Calu3 (cell line): ENCODE data around the gene KIAA1755. TPM values are rescaled to one million over a fixed set of nuclear protein-coding genes. Genes with fewer than 3 reads are reported as not detected.

ENCODE experiments used
- BruUV-seq: library from RNA; stranded (reverse); fragments of 400-500 nt; replicated peaks from 2 replicates; lab custom pipeline; 2021; lab: Mats Ljungman, UMichigan
- CTCF ChIA-PET: fragments of 300-600 bp; sonication (Branson Sonifier 250); formaldehyde crosslinking; loops from one replicate; lab custom pipeline; 2022; ENCODE audit warnings: antibody characterized with exemption; lab: Charles Lee
- DNase-seq: peaks from one replicate; pipeline ENCODE4 v3.0.0; 2022
- H3K27ac Mint-ChIP-seq: one replicate; pipeline ENCODE4 v1.8.0; 2022; ENCODE audit warnings: mixed read lengths; ENCODE audit not compliant: unreplicated experiment
- H3K27me3 Mint-ChIP-seq: one replicate; pipeline ENCODE4 v1.8.0; 2022; ENCODE audit warnings: mixed read lengths; ENCODE audit not compliant: unreplicated experiment
- H3K36me3 Mint-ChIP-seq: one replicate; pipeline ENCODE4 v1.8.0; 2022; ENCODE audit warnings: mild to moderate bottlenecking, moderate library complexity, mixed read lengths; ENCODE audit not compliant: insufficient read depth, unreplicated experiment
- H3K4me1 Mint-ChIP-seq: one replicate; pipeline ENCODE4 v1.8.0; 2022; ENCODE audit warnings: mild to moderate bottlenecking, low read depth, mixed read lengths; ENCODE audit not compliant: unreplicated experiment
- H3K4me3 Mint-ChIP-seq: one replicate; pipeline ENCODE4 v1.8.0; 2022; ENCODE audit warnings: mild to moderate bottlenecking, low read depth, moderate library complexity, mixed read lengths; ENCODE audit not compliant: unreplicated experiment
- H3K9me3 Mint-ChIP-seq: one replicate; pipeline ENCODE4 v1.8.0; 2022; ENCODE audit warnings: low read depth, mixed read lengths; ENCODE audit not compliant: unreplicated experiment
- CTCF ChIP-seq: fragments of 200-600 bp; IDR thresholded peaks from one replicate; pipeline ENCODE4 v1.8.0; 2022; ENCODE audit warnings: antibody characterized with exemption; ENCODE audit not compliant: unreplicated experiment
- intact Hi-C: fragments of 100-400 bp; cut with micrococcal nuclease; formaldehyde crosslinking; loops from one replicate; pipeline ENCODE4 v1.10.0; 2022; ENCODE audit not compliant: unreplicated experiment
- total RNA-seq: library from RNA; stranded (reverse); gene quantifications from 2 replicates; pipeline ENCODE4 v1.2.3, GENCODE V29; 2022

Gene KIAA1755
- total RNA-seq, 1 experiment from 2014 or later: not detected

GRCh38 chr20:38173237-38174156 lies 87.0 kb downstream of the KIAA1755 start:
- intact Hi-C loops: loop anchor here (1.0 kb wide), 2 partner anchors 44 to 48 kb away; no protein-coding TSS in a partner anchor
- Mint-ChIP-seq H3K27ac (peak overlapping the region; percentile 86), H3K9me3 (no peaks in the 10 kb centered on the region), H3K4me3 (peak overlapping the region; percentile 6), H3K4me1 (peaks cover 59% of the 10 kb centered on the region), H3K27me3 (no peaks in the 10 kb centered on the region), H3K36me3 (peaks cover 8% of the 10 kb centered on the region)
- BruUV-seq: no TSS peak
- TF ChIP-seq CTCF: no peak
- CTCF ChIA-PET: interaction anchor here (0.6 to 2.0 kb wide), 13 partner anchors 11 to 116 kb away, joined by 3 to 46 read pairs (median 4); no protein-coding TSS in a partner anchor
- peak; percentile 93 for DNase-seq

GRCh38 chr20:38172408-38172807 lies 88.1 kb downstream of the KIAA1755 start:
- Mint-ChIP-seq H3K36me3 (peaks cover 15% of the 10 kb centered on the region), H3K4me1 (peaks cover 70% of the 10 kb centered on the region), H3K9me3 (no peaks in the 10 kb centered on the region), H3K4me3 (no peak overlapping the region), H3K27ac (peak overlapping the region; percentile 86), H3K27me3 (no peaks in the 10 kb centered on the region)
- peak; percentile 45 for TF ChIP-seq CTCF
- CTCF ChIA-PET: interaction anchor here (0.6 to 2.0 kb wide), 5 partner anchors 29 to 50 kb away, joined by 4 to 46 read pairs (median 10); no protein-coding TSS in a partner anchor
- intact Hi-C loops: no loop called here
- DNase-seq: no peak
- no TSS peak for BruUV-seq

GRCh38 chr20:38171675-38172043 lies 88.9 kb downstream of the KIAA1755 start:
- BruUV-seq: no TSS peak
- DNase-seq: no peak
- Mint-ChIP-seq H3K27ac (peak overlapping the region; percentile 86), H3K4me3 (no peak overlapping the region), H3K27me3 (no peaks in the 10 kb centered on the region), H3K36me3 (peaks cover 15% of the 10 kb centered on the region), H3K4me1 (peaks cover 71% of the 10 kb centered on the region), H3K9me3 (no peaks in the 10 kb centered on the region)
- intact Hi-C loops: no loop called here
- CTCF ChIA-PET: interaction anchor here (0.6 kb wide), 1 partner anchor 50 kb away, joined by 4 read pairs; no protein-coding TSS in a partner anchor
- no peak for TF ChIP-seq CTCF

- Mint-ChIP-seq H3K4me3 (no peak overlapping the region), H3K9me3 (no peaks in the 10 kb centered on the region), H3K27me3 (no peaks in the 10 kb centered on the region), H3K36me3 (peaks cover 15% of the 10 kb centered on the region), H3K27ac (no peak overlapping the region), H3K4me1 (peaks cover 77% of the 10 kb centered on the region)
- DNase-seq: no peak
- no peak for TF ChIP-seq CTCF
- no TSS peak for BruUV-seq
- CTCF ChIA-PET: interaction anchor here (1.1 kb wide), 1 partner anchor 50 kb away, joined by 3 read pairs; no protein-coding TSS in a partner anchor
- intact Hi-C loops: no loop called here
Measured at GRCh38 chr20:38170826-38171674, 89.5 kb downstream of the KIAA1755 start.
